GM11168 (cell line): ENCODE results near the gene TPRN.

Experiments used
- in situ Hi-C: fragments of 300-500 bp; cut with MboI; formaldehyde crosslinking; loops from one replicate; pipeline ENCODE4 v1.12.0; 2022; ENCODE audit warnings: low sequenced_read_pairs; ENCODE audit not compliant: unreplicated experiment

Gene TPRN

GRCh38 chr9:137148661-137149060 lies 51.9 kb downstream of the TPRN start:
- in situ Hi-C loops, result no loop called here

- in situ Hi-C loops, result no loop called here
Observed at GRCh38 chr9:137148242-137148641, 52.3 kb downstream of the TPRN start.

- in situ Hi-C loops, result no loop called here
Observed at GRCh38 chr9:137147793-137148160, 52.8 kb downstream of the TPRN start.

DNA sequence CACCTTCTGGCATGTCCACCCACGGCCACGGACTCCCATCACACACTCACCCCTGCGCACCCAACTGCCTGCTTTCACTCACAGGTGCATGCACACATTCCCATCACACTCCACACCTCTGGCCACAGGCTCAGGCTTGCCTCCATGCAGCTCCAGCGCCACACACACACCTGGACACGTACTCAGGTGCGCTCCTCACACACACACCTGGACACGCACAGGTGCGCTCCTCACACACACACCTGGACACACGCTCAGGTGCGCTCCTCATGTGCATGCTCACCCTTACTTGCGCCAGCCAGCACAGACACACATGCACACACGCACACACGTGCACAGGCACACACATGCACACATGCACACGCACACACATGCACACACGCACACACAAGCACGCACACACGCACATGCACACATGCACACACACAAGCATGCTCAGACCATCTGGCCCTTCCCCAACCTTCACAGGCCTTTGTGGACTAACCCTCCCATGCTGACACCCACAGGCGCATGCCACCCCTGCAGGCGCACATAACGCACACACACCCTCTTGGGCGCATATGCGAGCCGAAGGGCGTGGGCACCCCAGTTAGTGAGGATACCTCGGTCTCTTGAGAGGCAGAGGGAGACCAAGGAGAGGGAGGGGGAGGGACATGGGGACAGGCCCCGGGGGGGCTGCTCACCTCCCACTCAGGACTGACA lies 53.3 kb downstream of the TPRN start:
- in situ Hi-C loops, result no loop called here

DNA sequence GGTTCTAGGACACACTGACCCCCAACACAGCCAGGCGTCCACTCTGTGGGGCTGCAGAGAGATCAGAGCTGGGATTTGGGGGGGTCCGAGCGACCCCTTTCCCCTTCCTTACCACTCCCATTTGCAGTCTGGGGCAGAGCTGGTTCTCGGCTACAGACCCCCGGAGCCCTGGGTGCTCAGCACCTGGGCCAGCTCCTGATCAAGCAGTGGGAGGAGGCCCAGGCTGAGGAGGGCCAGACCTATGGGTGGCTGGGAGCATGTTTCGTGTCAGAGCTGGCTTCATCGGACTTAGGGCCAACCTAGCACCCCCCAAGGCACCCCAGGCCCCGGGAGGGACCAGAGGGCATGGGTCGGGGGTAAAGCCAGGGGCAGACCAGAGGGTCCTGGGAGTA lies 54.0 kb downstream of the TPRN start:
- in situ Hi-C loops, result no loop called here

DNA sequence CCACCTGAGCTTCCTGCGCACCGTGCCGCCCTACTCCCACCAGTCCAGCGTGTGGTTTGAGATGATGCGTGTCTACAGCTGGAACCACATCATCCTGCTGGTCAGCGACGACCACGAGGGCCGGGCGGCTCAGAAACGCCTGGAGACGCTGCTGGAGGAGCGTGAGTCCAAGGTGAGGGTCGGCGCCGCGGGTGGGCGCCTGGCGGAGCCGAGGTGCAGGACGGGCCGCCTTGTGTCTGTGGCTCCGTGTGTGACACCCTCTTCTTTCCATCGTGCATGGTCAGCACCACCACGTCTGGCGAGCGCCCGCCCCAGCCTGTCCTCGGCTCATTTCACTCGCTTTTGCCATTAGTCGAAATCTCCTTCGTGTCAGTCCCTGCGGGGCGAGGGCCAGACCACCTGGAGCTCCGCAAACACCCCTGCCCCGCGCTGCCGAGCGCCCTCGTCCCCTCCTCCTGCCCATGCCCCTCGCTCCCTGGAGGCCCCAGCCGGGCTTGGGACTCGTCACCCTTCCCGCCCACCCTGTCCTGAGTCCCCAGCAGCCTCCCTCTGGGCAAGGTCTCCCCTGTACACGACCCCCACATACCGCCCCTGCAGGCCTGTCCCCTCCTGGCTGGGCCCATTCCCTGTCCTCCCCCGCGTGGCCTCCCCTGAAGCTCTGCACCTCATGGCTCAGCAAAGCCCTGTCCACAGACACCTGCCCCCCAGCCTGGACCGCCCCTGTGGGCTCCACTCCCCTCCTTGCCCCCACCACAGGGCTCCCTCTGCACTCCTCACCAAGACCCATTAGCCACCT lies 54.6 kb downstream of the TPRN start:
- in situ Hi-C loops, result no loop called here

DNA sequence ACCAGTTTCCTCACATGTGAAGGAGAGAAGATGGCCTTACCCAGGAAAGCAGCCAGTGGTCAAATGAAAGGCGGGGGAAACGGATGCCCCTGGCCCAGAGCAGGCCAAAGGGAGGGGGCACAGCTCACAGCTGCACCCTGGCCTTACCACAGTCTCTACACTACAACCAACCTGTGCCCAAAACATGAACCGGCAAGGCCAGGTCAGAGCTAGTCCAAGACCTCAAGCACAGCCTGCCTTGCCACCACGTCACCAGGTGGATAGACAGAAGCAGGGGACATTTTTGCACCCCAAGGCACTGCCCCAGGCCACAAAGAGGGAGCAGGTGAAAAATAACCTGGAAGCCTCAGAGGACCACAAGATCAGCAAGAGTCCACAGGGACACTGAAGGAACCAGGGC lies 57.1 kb downstream of the TPRN start:
- in situ Hi-C loops, result no loop called here

DNA sequence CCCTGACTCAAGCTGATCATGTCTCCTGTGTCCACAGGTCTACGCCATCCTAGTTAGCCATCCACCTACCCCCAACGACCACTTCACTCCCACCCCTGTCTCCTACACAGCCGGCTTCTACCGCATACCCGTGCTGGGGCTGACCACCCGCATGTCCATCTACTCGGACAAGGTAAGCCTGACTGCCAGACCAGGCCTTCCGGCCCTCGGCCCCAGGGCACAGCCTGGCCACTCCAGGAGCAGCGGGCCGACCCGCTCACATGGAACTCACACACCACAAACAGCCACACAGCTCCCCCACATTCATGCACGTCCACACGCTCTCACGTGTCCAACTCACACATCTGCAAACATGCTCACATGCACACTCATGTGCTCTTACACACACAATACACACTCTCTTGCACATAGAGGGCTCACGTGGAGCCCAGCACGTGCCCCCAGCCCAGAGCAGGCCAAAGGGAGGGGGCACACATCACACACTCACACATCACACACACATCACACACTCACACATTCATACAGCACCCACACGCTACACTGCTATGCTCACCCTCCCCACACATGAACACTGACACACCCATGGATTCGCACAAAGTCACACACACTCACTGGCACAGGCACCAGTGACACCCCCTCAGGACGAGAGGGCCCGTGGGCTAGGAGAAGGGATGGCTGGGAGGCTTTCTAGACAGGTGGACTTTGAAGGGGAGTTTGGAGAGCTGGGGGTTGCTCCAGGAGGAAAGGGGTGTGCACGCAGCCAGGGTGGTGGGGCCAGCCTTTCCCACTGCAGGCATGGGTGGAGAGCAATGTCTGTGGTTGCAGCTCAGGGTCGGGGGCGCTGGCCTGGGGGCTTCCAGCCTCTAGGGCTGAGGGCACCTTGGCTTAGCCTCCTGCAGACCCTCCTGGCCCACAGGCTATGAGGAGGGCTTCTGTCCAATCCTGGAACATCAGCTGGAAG lies 58.3 kb downstream of the TPRN start:
- in situ Hi-C loops, result no loop called here
